Adrenal gland (tissue), 12 donors: Measurements from ENCODE around the gene WNT7A. TPM values are rescaled to one million over a fixed set of nuclear protein-coding genes. Genes with fewer than 3 reads are reported as not detected.

Source experiments
- DNase-seq, 7 donors: peaks; one replicate each; pipeline ENCODE4 v3.0.0-alpha.2; 2019 to 2020
- H3K27ac ChIP-seq, 5 donors: fragments of 200-600 bp; sonication (generic) in 4 of 5; 1 replicate in 3 of 5; 2 replicates in 2 of 5; pipeline versions ENCODE4 v1.5.1 to v1.8.0; 2016 to 2020; ENCODE audit warnings: mild to moderate bottlenecking in 1 of 5
- H3K27me3 ChIP-seq: fragments of 200-600 bp; 2 replicates; pipeline ENCODE4 v1.8.0; 2021
- H3K36me3 ChIP-seq, 2 donors: fragments of 200-600 bp; replicated peaks in 1 of 2; 1 replicate in 1 of 2; 2 replicates in 1 of 2; pipeline versions ENCODE4 v1.5.1 to v1.8.0; 2018 to 2022
- H3K4me1 ChIP-seq, 2 donors: fragments of 200-600 bp; replicated peaks in 1 of 2; 1 replicate in 1 of 2; 2 replicates in 1 of 2; pipeline versions ENCODE4 v1.5.1 to v1.8.0; 2018 to 2021
- H3K4me3 ChIP-seq, 4 donors: fragments of 200-600 bp; sonication (generic) in 3 of 4; one replicate each; pipeline ENCODE4 v1.5.1; 2016 to 2018
- H3K9me3 ChIP-seq, 3 donors: fragments of 200-600 bp; sonication (generic) in 1 of 3; replicated peaks in 1 of 3; 1 replicate in 2 of 3; 2 replicates in 1 of 3; pipeline versions ENCODE4 v1.5.1 to v1.8.0; 2016 to 2021
- POLR2A ChIP-seq, 2 donors: fragments of 450-650 bp; IDR thresholded peaks; one replicate each; pipeline ENCODE4 v1.6.1; 2017; ENCODE audit warnings: antibody characterized with exemption in 2 of 2, mild to moderate bottlenecking in 2 of 2, moderate library complexity in 1 of 2
- WGBS, 4 donors: extraction: QIAGEN DNeasy Blood & Tissue Kit in 2 of 4; methylation state at CpG; one replicate each; pipeline versions ENCODE4 v1.1.5 to v1.1.7; 2013 to 2017; 5-methylcytosine and 5-hydroxymethylcytosine counted together
- intact Hi-C, 2 donors: fragments of 100-400 bp; cut with DNase I; formaldehyde crosslinking; loops; one replicate each; pipeline versions ENCODE4 v1.14.1 to v1.15.0; 2022 to 2023
- polyA plus RNA-seq, 3 donors: library from polyadenylated mRNA; stranded (reverse); fragments of 200-250 nt in 2 of 3; fragments of 350-450 nt in 1 of 3; fragmentation: Illumina TruSeq in 1 of 3; extraction: RNeasy Lipid Tissue Mini Kit (QIAGEN cat#74804) in 1 of 3; gene quantifications; one replicate each; pipeline ENCODE4 v1.2.3, GENCODE V29; 2013 to 2014
- total RNA-seq, 9 donors: library from RNA; depleted of rRNA in 4 of 9; stranded (reverse); fragments of >200 nt in 4 of 9; fragments of 120-200 nt in 1 of 9; fragmentation: NEBNext Ultra II Directional in 1 of 9; extraction: Animal tissue kit (Norgen Biotek cat#: 25700) in 1 of 9; gene quantifications; one replicate each; pipeline versions ENCODE4 v1.1.0 to v1.2.4, GENCODE V29; 2013 to 2023
- TF ChIP-seq, protein P1 (sequence below), 6 experiments: fragments of 450-650 bp in 4 of 6; fragments of 200-600 bp in 2 of 6; sonication (generic) in 1 of 6; IDR thresholded peaks; 1 replicate in 5 of 6; 2 replicates in 1 of 6; pipeline versions ENCODE4 v1.5.1 to v1.8.0; 2016 to 2021; ENCODE audit warnings: antibody characterized with exemption in 6 of 6, mild to moderate bottlenecking in 2 of 6, moderate library complexity in 1 of 6
- donor health status: healthy with polysubstance abuse.
- donor health status: Bipolar disorder and iron deficiency.
- donor health status: DM: yes; HTN: yes; CAD: no.
- donor health status: DM: no; HTN: no; CAD: no.
- donor health status: DM: no; HTN: no; CAD: no.
- donor health status: DM: yes; HTN: yes; CAD: no.

The WNT7A gene
- total and polyA plus RNA-seq, 12 donors: under 0.01 TPM; not detected in 11

DNA sequence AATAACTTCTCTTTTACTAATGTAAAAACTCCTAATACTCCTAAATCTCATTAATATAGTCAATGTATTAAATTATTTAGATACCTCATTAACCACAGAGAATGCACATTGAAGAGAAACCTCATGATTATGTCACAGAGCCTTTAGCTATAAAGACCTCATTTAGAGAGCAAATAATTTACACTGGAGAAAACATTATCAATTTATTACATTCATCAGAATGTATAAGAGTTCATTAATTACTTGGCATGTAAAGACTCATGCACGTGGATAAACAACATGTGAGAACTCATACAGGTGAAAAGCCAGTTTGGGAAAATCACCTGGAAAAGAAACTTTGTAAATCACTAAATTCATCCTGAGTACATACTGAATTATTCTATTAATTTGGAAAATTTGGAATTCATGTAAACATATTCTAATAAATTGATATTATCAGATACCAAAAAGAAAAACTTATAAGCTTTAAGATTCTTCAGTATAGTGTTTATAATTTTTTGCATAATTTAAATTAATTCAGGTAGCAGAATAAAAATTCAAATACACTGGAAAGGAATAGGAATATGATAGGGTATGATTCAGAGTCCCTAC is 22.9 kb upstream of the WNT7A start:
- H3K36me3 ChIP-seq: no peaks in the 10 kb centered on the region

DNA sequence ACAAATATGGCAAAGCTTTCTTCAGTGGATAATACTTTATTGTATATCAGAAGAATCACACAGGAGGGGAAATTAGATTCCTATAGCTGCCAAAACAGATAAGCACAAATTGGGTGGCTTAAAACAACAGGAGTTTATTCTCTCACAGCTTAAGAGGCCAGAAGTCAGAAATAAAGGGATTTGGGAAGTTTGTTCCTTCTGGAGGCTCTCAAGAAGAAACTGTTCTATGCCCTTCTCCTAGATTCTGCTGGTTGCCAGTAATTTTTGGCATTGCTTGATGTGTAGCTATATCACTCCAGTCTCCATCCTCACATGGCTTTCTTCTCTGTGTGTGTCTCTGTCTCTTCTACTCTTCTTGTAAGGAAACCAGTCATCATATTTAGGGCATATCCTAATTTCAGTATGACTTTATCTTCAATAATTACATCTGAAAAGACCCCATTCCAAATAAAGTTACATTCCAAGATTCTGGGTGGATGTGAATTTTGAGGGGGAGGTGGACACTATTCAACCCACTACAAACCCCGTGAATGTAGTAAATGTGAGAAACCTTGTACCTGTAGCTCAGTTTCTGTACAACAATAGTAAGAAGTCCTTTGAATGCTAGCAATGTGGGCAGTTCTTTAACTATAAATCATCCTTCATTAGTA is 22.2 kb upstream of the WNT7A start:
- no peaks in the 10 kb centered on the region for H3K36me3 ChIP-seq
- DNase-seq: no peak
- no peaks in the 10 kb centered on the region for H3K4me1 ChIP-seq
- H3K27me3 ChIP-seq: no peaks in the 10 kb centered on the region
- 66 to 78% (median 70%) methylated on average over 1 of the region's 1 CpG for WGBS, 4 donors
- intact Hi-C loops: no loop called here
- H3K9me3 ChIP-seq: peaks cover 2 to 32% (median 10%) of the 10 kb centered on the region in 3 donors
- TF ChIP-seq, protein P1, sequence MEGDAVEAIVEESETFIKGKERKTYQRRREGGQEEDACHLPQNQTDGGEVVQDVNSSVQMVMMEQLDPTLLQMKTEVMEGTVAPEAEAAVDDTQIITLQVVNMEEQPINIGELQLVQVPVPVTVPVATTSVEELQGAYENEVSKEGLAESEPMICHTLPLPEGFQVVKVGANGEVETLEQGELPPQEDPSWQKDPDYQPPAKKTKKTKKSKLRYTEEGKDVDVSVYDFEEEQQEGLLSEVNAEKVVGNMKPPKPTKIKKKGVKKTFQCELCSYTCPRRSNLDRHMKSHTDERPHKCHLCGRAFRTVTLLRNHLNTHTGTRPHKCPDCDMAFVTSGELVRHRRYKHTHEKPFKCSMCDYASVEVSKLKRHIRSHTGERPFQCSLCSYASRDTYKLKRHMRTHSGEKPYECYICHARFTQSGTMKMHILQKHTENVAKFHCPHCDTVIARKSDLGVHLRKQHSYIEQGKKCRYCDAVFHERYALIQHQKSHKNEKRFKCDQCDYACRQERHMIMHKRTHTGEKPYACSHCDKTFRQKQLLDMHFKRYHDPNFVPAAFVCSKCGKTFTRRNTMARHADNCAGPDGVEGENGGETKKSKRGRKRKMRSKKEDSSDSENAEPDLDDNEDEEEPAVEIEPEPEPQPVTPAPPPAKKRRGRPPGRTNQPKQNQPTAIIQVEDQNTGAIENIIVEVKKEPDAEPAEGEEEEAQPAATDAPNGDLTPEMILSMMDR (IDR thresholded peaks at IDR 0.05): no peak
- TF ChIP-seq POLR2A (IDR thresholded peaks at IDR 0.05): no peak
- no peak overlapping the region for H3K27ac ChIP-seq
- H3K4me3 ChIP-seq: no peak overlapping the region

More for the DNA sequence above, 22.9 kb upstream of the WNT7A start:
- no peaks in the 10 kb centered on the region for H3K4me1 ChIP-seq
- peaks cover 2 to 32% (median 10%) of the 10 kb centered on the region in 3 donors for H3K9me3 ChIP-seq
- H3K4me3 ChIP-seq: no peak overlapping the region
- H3K27ac ChIP-seq: no peak overlapping the region
- no peak for DNase-seq
- H3K27me3 ChIP-seq: no peaks in the 10 kb centered on the region
- no peak for TF ChIP-seq POLR2A (IDR thresholded peaks at IDR 0.05)
- TF ChIP-seq, protein P1 (IDR thresholded peaks at IDR 0.05): no peak
- intact Hi-C loops: no loop called here
- WGBS, 4 donors: 53 to 72% (median 64%) methylated on average over 1 of the region's 1 CpG

DNA sequence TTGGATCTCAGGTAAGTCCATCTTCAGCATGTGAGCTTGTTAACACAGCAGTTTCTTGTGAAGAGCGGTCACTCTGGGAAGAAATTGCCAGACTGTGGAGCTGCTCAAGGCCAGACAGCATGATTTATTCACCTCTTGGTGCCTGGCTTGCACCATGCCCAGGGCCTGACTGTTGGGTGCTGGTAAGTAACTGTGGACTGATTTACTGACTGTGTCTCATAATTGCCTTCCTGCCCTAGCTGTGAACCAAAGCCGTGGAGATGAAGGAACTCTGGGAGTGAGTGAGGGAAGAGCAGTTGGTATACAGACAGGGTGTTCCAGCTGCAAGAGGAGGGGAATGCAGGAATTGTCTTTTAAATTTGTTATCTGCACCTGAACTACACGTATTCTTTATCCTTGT is 18.5 kb upstream of the WNT7A start:
- 54 to 69% (median 59%) methylated on average over 3 of the region's 3 CpGs for WGBS, 4 donors
- peaks cover 0 to 15% (median 10%) of the 10 kb centered on the region in 3 donors for H3K9me3 ChIP-seq
- intact Hi-C loops: no loop called here
- H3K36me3 ChIP-seq: no peaks in the 10 kb centered on the region
- H3K27ac ChIP-seq: no peak overlapping the region
- DNase-seq: no peak
- no peaks in the 10 kb centered on the region for H3K27me3 ChIP-seq
- TF ChIP-seq POLR2A (IDR thresholded peaks at IDR 0.05): no peak
- TF ChIP-seq, protein P1 (IDR thresholded peaks at IDR 0.05): no peak
- H3K4me3 ChIP-seq: no peak overlapping the region
- H3K4me1 ChIP-seq: peaks cover 0 to 6% of the 10 kb centered on the region in 2 donors

DNA sequence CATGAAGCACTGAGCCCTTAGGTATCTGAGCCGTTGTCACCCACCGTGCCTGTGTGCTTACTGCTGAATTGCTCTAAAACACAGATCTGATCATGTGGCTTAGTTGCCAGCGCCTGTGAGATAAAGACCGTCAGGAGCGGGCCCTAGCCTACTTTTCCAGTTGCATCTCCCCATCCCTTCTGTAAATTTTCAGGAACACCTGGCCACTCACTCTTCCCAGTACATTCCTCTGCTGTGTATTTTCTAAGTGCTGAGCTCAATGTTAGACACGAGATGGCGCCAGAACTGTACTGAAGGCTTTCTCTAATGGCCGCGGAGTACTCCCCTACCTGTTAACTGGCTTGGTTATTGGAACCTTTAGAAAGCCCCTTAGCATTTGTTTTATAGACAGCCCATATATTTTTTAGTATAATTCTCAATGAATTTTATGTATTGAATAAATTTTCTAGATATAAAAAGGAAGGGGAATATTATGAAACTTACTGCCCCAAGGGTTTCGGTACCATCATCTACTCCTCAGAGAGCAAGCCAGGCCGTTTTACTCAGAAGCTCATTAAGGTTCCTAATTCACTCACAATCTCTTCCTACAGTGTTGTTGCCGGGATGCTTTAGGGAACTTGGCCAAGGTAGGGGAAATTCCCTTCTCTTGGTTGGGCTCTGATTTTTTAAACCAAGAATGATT is 16.7 kb upstream of the WNT7A start:
- DNase-seq: peak in 5 of 7 donors; percentile 27 to 67 (median 45)
- intact Hi-C loops: no loop called here
- Histone ChIP-seq H3K27ac (no peak overlapping the region), H3K27me3 (no peaks in the 10 kb centered on the region), H3K4me3 (peak overlapping the region in 1 of 4 donors; percentile 56), H3K36me3 (no peaks in the 10 kb centered on the region), H3K9me3 (peaks cover 0 to 9% (median 0%) of the 10 kb centered on the region in 3 donors), H3K4me1 (peaks cover 0 to 6% of the 10 kb centered on the region in 2 donors)
- TF ChIP-seq, protein P1 (IDR thresholded peaks at IDR 0.05): peak; percentile 26 to 69 (median 54)
- no peak for TF ChIP-seq POLR2A (IDR thresholded peaks at IDR 0.05)
- 26 to 31% (median 28%) methylated on average over 12 of the region's 12 CpGs for WGBS, 4 donors
